ENCODE data around the gene KIAA1217.

DNA sequence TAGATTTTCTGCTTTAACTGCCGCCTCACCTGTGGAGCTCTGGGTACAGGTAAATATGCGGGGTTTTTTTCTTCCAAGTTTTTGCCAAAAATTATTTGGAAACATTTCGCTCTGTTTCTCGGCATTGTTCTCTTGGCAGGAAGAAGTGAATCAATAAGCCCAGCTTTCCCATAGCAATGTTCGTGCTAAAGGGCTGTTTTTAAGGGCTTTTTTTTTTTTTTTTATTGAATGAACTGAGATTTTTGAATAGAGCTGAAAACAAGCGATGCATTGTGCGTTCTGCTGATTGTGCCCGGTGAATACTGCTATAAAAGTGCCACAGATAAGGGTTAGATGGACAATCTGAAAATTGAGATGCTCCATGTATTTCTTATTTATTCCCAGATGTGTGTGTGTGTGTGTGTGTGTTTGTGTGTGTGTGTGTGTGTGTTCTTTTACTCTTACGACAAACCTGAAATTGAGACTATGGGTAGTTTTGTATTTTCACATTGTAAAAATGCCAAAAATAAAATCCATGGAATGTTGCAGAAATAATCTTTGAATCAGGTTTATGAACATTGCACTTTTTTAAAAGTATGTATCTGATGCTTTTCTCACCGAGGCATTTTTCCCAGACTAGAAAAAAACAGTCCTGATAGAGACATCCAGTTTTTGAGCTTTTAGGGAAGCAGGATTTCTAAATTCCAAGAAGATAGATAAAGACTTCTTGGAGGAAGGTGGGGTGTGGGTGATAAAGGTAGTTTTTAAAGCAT, 30.5 kb downstream of the KIAA1217 start:
- TF ChIP-seq POLR2A (IDR thresholded peaks at IDR 0.05) = no peak
- TF ChIP-seq, protein P1, sequence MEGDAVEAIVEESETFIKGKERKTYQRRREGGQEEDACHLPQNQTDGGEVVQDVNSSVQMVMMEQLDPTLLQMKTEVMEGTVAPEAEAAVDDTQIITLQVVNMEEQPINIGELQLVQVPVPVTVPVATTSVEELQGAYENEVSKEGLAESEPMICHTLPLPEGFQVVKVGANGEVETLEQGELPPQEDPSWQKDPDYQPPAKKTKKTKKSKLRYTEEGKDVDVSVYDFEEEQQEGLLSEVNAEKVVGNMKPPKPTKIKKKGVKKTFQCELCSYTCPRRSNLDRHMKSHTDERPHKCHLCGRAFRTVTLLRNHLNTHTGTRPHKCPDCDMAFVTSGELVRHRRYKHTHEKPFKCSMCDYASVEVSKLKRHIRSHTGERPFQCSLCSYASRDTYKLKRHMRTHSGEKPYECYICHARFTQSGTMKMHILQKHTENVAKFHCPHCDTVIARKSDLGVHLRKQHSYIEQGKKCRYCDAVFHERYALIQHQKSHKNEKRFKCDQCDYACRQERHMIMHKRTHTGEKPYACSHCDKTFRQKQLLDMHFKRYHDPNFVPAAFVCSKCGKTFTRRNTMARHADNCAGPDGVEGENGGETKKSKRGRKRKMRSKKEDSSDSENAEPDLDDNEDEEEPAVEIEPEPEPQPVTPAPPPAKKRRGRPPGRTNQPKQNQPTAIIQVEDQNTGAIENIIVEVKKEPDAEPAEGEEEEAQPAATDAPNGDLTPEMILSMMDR (IDR thresholded peaks at IDR 0.05) = no peak
